GM19455 (cell line): ENCODE results near the gene ATXN7.

ENCODE experiments used
- ATAC-seq: cut with Tn5 transposase; IDR thresholded peaks from one replicate; pipeline ENCODE4 v1.9.1; 2021; ENCODE audit not compliant: unreplicated experiment

The ATXN7 gene

DNA sequence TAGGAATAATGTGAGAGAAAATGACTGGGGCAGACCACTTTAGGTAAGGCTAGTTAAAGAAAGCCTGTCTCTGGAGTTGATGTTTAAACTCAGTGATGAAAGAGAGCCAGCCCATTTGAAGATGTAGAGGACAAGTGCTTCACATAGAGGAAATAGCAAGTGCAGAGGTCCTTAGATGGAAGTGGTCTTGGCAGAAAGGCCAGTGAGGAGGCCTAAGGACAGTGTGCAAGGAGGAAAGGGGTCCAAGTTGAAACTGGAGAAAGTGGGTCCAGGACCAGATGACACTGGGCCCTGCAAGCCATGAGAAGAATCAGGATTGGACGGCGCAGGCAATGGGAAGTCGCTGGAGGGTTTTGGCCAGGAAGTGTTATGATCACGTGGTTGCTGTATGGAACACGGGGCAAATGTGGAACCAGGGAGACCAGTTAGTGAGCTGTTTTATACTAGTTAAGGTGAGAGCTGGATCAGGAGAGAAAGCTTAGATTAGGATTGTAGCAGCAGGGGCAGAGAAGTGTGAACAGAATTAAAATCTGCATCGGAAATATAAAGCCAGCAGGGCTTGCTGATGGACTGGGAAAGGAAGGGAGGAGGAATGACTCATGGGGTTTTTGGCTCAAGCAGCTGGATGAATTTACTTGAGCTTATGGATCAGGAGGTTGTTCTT, 96.5 kb downstream of the ATXN7 start:
- ATAC-seq = no peak

DNA sequence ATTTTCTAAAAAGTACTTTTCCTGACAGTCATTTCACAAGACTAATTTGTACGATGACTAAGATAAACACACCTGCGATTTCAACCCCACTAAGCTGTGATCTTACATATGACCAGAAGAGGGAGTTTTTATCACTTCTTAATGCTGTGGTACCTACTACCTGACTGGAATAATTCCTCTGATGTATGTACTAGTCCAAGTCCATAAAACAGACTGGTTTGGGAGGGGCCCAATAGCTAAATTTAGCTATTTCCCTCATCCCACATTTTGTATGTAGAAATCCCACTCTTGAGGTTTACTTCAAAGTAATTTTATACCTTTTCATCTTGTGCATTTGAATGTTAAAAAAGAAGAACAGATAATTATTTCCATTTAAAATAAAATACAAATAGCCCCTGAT, 98.2 kb downstream of the ATXN7 start:
- peak; percentile 74 for ATAC-seq

DNA sequence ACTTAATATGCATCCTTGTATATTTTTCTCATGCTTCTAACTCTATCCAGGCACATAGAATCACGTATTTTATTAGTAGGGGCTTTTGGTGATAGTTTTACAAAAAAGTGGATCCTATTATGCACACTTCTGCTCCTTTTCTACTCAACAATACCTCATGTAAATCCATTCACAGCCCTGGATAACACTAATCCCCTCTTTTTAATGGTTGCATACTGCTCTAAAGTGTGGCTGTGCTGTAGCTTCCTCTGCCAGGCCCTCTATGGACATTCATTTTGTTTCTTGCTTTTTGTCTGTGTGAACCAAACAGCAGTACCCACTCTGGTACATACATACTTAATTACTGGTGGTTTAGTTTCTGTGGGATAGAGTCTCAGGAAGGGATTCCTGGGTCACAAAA, 99.8 kb downstream of the ATXN7 start:
- no peak for ATAC-seq

DNA sequence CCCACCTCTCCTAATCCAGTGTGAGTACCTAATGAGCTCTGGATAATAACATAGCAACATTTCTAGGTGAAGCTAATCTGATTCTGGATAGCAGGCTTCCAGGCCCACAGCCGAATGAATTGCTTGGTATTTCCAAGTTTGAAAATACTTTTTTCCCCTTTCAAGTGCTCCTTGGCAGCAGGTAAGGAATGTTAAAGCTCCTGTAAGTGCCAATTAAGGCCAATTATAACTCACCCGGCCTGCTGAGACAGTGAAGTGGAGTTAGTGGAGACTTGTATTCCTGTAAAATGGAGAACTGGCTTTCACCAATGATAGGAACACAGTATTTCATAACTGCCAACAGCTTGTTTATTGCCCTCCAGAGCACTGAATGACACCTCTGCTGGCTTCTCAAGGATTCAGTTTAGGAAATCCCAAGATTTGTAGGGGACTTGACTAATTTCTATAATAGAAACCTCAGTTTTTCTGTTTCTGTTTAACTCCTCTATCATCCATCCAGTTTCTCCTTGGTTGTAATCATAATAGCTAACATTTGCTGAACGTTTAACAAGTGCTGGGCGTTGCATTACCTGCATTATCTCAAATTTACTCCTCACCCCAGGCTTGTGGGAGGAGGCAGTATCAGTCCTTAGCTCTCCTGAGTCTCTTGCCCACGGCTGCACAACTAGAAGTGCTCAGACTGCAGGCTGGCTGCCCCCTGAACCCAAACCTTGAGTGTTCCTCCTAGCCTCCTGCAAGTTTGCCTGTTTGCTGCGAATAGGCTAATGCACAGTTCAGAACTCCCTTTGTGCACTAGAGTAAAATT, 101.2 kb downstream of the ATXN7 start:
- no peak for ATAC-seq

GRCh38 chr3:63966007-63966406, 102.3 kb downstream of the ATXN7 start:
- ATAC-seq = no peak

- ATAC-seq = no peak
Observed at GRCh38 chr3:63966871-63967270, 103.2 kb downstream of the ATXN7 start.

- ATAC-seq = peak; percentile 58
Observed at GRCh38 chr3:63967675-63968611, 104.3 kb downstream of the ATXN7 start.

DNA sequence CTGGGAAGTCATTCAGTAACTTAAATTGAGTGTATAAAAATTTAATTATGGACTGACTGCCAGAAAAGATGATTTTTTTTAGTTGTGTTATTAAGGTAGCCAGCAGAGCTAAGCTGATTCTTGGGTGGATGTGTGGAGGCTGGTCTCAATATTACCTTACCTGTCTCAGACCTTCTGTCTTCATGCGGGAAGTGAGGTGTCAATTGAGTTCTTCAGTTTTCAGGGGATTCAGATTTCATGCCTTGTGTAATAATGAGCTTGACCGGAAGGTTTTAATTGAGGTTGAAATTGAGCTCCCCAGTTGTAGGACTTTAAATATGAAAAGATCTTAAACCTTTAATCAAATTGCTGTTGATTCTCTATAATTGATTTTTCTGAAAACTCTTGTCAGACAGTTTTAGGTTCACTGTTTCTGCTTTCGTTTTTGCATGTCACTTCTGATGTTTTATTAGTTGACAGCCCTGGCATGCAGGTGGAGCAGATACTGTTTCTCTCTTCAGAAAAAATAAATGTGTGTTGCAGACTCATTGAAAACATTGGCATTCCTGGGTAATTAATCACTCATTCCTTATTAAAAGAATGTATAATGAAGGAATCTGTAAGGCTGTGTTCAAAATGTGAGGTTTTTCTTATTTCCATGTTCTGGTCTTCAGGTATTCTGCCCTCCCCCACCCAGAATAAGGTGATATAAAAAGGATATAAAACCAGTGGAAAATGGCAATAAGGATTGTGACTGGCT, 105.1 kb downstream of the ATXN7 start:
- peak; percentile 22 for ATAC-seq

DNA sequence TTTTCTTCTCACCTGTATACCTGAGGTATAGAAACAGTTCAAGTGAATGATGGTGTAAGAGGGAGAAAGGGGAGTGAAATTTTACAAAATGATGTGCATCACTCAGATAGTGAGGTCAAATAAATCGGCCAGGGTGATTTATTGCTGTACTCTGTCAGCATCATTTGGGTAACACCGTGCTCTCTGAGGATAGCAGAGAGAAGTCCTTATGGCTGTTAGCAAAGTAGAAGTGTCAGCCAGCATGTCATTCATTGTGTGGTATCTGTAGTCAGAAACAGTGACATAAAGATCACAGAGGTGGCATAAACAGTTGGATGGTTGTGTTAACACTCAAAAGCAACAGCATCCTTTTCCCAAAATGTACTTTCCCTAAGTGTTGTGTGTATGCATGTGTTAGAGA, 106.2 kb downstream of the ATXN7 start:
- ATAC-seq = no peak

DNA sequence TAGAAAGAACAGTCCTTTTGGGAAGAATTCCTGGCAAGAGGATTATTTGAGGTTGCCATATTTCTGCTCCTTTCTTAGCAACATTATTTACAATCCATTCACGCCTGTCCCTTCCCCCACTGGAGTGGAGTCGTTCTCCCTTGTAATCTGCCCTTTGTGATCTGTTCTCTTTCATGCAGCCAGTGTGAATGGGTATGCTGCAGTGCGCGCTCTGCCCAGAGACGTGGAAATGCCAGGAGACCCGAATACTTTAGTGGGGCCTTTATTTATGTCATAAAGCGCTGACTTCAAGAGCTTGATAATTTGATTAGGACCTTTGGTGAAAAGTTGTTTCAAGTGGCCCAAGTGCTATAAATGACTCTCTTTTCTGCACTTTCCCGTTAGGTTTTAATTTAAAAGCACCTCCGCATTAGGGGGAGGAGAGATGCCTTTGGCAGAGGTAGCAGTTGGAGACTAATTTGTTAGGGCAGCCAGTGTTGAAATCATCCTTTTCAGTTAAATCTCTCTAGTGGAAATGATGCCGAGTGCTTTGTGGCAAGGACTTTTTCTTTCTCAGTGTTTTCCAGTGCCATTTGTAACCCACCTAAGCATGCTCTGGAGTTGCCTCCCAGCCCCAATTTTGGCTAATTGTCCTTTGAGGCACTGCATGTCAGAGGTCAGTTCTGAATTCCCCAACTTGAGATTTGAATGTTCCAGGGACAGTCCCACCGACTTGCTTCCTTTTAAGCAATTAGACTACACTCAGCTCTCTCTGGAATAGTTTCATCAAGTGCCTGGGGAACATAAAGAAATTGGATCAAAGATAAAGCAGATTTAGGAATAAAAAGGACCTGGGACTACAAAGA, 107.2 kb downstream of the ATXN7 start:
- no peak for ATAC-seq

- ATAC-seq = no peak
Observed at GRCh38 chr3:63972196-63972595, 108.5 kb downstream of the ATXN7 start.

- ATAC-seq = no peak
Observed at GRCh38 chr3:63972987-63973386, 109.3 kb downstream of the ATXN7 start.

DNA sequence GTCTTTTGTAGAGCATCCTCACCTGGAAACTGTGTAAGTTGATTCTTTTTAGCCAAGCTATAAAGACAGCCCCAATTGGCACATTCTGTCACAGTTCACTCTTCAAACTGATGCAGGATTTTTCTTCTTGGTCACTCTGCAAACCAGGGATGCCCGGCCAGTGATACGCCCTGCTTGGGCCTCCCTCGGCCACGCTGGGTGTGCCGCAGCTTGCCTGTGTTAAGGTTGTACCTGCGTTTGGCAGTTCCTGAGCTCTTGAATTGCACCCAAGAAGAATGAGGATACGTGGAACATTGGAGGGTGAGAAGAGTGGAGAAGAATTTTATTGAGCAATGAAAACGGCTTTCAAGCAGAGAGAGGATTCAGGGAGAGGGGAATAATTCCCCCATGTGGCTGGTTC, 109.7 kb downstream of the ATXN7 start:
- ATAC-seq = no peak

DNA sequence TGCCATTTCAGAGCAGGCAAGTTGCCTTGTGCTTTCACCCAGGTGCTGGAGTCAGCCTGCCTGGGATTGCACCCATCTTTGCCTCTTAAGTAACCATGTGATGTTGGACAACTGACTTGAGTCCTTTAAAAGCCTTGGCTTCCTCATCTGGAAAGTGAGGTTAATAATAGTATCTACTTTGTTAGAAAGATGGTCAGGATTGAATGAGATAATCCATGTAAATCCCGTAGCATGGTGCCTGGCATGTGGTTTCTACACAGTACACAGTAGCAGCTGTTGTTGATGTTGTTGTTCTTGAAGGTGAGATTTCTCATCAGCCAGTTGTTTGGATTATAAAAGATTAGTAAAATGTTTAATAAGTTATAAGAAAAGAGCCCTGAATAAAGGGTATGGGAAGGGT, 110.8 kb downstream of the ATXN7 start:
- no peak for ATAC-seq

GRCh38 chr3:63975723-63976122, 112.1 kb downstream of the ATXN7 start:
- ATAC-seq = no peak

DNA sequence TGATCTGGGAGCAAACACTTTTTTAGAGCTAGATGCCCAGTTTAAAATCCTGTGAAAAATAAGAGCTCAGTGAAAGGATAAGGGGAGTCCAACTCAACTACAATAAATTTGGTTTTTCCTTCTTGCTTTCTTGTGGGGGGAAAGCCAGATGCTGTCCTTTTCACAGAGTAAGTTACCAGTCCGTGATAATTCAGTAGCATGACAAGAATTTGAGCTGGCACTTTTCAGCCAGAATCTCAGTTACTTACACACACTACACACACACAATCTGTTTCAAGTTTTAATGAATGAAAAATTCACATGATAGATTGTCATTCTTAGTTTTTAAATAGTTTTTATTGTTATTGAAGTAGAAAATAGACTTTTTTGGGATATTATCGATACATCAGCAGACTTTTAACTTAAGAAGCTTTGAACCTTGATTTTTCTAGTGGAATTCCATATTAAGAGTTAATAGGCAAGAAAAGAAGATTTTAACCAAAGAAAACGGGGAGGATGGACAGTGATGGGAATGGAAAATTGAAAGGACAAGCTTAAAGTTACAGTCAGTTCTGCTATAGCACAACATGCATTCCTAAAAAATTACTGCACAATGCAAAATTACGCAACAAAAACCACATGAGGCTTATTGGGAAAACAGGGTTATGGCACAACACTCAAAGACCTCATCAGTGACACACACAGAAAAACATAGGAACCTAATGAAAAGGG, 112.6 kb downstream of the ATXN7 start:
- ATAC-seq = no peak

- ATAC-seq = no peak
Observed at GRCh38 chr3:63976872-63977200, 113.2 kb downstream of the ATXN7 start.

DNA sequence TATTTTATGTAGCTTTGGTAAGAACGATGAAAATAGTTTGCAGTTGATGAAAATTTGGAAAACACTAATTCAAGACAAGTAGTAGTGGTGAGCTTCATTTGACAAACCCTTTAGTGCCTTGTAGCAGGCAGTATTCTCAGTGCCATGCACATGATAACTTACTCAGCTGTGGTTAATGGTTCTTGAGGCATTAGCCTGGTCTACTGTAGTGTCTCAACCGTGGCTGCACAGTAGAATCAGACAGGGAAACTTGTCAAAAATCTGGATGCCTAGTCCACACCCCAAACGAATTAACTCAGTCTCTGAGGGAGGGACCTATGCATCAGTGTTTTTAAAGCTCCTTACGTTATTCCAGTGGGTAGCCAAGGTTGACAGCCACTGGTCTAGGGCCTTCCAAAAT, 114.2 kb downstream of the ATXN7 start:
- no peak for ATAC-seq

DNA sequence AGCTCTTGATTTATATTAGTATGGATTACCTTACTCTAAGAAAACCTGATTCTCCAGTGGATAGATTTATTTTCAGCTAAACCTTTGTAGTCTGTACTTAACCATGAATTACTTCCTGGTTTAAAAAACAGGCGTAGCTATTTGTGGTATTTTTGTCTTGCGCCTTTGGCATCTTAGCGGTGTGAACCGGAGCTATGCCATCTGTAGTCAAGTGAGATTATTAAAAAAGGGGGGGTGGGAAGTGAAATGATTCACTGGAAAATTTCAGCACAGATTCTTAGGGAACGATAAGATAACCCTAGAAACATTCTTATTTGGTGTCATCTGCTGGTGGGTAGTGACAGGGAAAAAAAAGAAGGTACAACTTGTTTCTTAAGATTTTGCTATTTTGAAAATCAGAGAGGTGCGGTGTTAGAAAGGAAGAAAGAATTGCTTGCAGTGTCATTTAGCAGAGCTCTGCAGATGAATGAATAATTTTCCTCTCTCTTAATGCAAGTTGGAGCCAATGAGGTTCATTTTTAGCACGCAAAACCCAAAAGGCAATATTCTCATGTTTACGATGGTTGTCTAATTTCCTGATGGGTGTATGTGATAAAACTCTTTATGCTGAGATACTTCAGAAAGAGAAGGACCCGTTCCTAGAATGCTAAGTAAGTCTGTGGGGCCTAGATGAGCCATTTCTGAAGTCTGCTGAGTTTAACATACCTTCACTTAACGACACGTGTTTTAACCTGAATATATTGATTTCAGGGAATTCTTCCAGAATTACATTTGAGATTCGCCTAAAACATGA, 115.6 kb downstream of the ATXN7 start:
- ATAC-seq = no peak
